ENCODE measurements around the gene NDP.

NDP gene

GRCh38 chrX:44019911-44020310, 46.7 kb upstream of the NDP start:
- Histone ChIP-seq H3K4me2 (ENCODE audit: low read length) (no peak overlapping the region), H4K20me1 (ENCODE audit: insufficient read depth, low read length) (no peaks in the 10 kb centered on the region), H3K9me3 (ENCODE audit: low read length) (no peaks in the 10 kb centered on the region), H3K79me2 (ENCODE audit: insufficient read depth, low read length) (no peaks in the 10 kb centered on the region), H3F3A (ENCODE audit: insufficient read depth, low read length) (no peaks in the 10 kb centered on the region), H2AFZ (ENCODE audit: low read length) (no peak overlapping the region), H3K27me3 (ENCODE audit: insufficient read depth, low read length) (no peaks in the 10 kb centered on the region), H3K4me1 (ENCODE audit: insufficient read depth, low read length, severe bottlenecking) (no peaks in the 10 kb centered on the region), H3K9ac (ENCODE audit: low read length) (no peak overlapping the region), H3K27ac (ENCODE audit: low read depth, low read length, poor library complexity, severe bottlenecking) (no peak overlapping the region), H3K9me2 (ENCODE audit: low read depth, low read length) (no peaks in the 10 kb centered on the region), H3K4me3 (ENCODE audit: low read depth, low read length, poor library complexity, severe bottlenecking) (no peak overlapping the region), H3K36me3 (ENCODE audit: insufficient read depth, low read length) (no peaks in the 10 kb centered on the region)
- TF ChIP-seq CTCF (IDR thresholded peaks at IDR 0.05; ENCODE audit: low read length) (no peak), EZH2 (IDR thresholded peaks at IDR 0.05; ENCODE audit: borderline replicate concordance, low read length) (no peak)

GRCh38 chrX:44017676-44018075, 44.5 kb upstream of the NDP start:
- H3K79me2 ChIP-seq (ENCODE audit: insufficient read depth, low read length): no peaks in the 10 kb centered on the region
- H3K4me3 ChIP-seq (ENCODE audit: low read depth, low read length, poor library complexity, severe bottlenecking): no peak overlapping the region
- no peak overlapping the region for H2AFZ ChIP-seq (ENCODE audit: low read length)
- H3K4me1 ChIP-seq (ENCODE audit: insufficient read depth, low read length, severe bottlenecking): no peaks in the 10 kb centered on the region
- no peaks in the 10 kb centered on the region for H3K36me3 ChIP-seq (ENCODE audit: insufficient read depth, low read length)
- no peaks in the 10 kb centered on the region for H3K9me2 ChIP-seq (ENCODE audit: low read depth, low read length)
- no peaks in the 10 kb centered on the region for H3K9me3 ChIP-seq (ENCODE audit: low read length)
- H3K27me3 ChIP-seq (ENCODE audit: insufficient read depth, low read length): no peaks in the 10 kb centered on the region
- H3K9ac ChIP-seq (ENCODE audit: low read length): no peak overlapping the region
- H3K27ac ChIP-seq (ENCODE audit: low read depth, low read length, poor library complexity, severe bottlenecking): no peak overlapping the region
- H3K4me2 ChIP-seq (ENCODE audit: low read length): no peak overlapping the region
- H4K20me1 ChIP-seq (ENCODE audit: insufficient read depth, low read length): no peaks in the 10 kb centered on the region
- TF ChIP-seq CTCF (IDR thresholded peaks at IDR 0.05; ENCODE audit: low read length) (no peak), EZH2 (IDR thresholded peaks at IDR 0.05; ENCODE audit: borderline replicate concordance, low read length) (no peak)
- H3F3A ChIP-seq (ENCODE audit: insufficient read depth, low read length): no peaks in the 10 kb centered on the region

- no peaks in the 10 kb centered on the region for H3K9me2 ChIP-seq (ENCODE audit: low read depth, low read length)
- TF ChIP-seq CTCF (IDR thresholded peaks at IDR 0.05; ENCODE audit: low read length) (no peak), EZH2 (IDR thresholded peaks at IDR 0.05; ENCODE audit: borderline replicate concordance, low read length) (no peak)
Measured at GRCh38 chrX:44016906-44017305, 43.7 kb upstream of the NDP start.

More at GRCh38 chrX:44016906-44017305, 43.7 kb upstream of the NDP start:
- Histone ChIP-seq H3K4me2 (ENCODE audit: low read length) (no peak overlapping the region), H3K9ac (ENCODE audit: low read length) (no peak overlapping the region), H3F3A (ENCODE audit: insufficient read depth, low read length) (no peaks in the 10 kb centered on the region), H3K27me3 (ENCODE audit: insufficient read depth, low read length) (no peaks in the 10 kb centered on the region), H3K9me3 (ENCODE audit: low read length) (no peaks in the 10 kb centered on the region), H3K79me2 (ENCODE audit: insufficient read depth, low read length) (no peaks in the 10 kb centered on the region), H3K4me1 (ENCODE audit: insufficient read depth, low read length, severe bottlenecking) (no peaks in the 10 kb centered on the region), H4K20me1 (ENCODE audit: insufficient read depth, low read length) (no peaks in the 10 kb centered on the region), H3K4me3 (ENCODE audit: low read depth, low read length, poor library complexity, severe bottlenecking) (no peak overlapping the region), H3K27ac (ENCODE audit: low read depth, low read length, poor library complexity, severe bottlenecking) (no peak overlapping the region), H2AFZ (ENCODE audit: low read length) (no peak overlapping the region), H3K36me3 (ENCODE audit: insufficient read depth, low read length) (no peaks in the 10 kb centered on the region)
